Measurements from ENCODE around the gene KLHDC8B. TPM values are rescaled to one million over a fixed set of nuclear protein-coding genes. Genes with fewer than 3 reads are reported as not detected.

KLHDC8B gene
- polyA plus RNA-seq, 1 experiment: 21.2 TPM

DNA sequence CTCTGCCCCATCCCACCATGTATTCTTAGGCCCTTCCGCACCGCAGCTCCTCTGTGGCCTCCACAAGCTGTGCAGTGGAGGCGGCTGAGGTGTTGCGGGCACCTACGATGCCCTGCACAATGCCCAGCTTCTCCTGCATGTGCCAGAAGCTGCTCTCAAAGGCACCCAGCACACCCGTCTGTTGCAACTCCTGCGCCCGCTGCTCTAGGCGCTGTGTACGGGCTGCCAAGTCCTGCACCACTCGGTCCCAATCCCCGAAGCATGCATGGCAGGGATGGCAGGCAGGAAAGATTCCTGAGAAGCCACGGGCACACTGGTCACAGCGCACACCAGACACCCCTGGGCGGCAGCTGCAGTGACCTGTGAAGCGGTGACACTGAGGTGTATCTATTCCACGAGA is 47.7 kb upstream of the KLHDC8B start:
- ChIA-PET CTCF (no interaction called here), POLR2A (no interaction called here)
- H3K27me3 ChIP-seq (ENCODE audit: control insufficient read depth, insufficient read depth, low read length): no peaks in the 10 kb centered on the region
- no peak overlapping the region for H3K4me3 ChIP-seq (ENCODE audit: low read depth, low read length)
- H3K27ac ChIP-seq (ENCODE audit: low read depth, low read length): no peak overlapping the region
- DNase-seq (ENCODE audit: low read depth, low spot score): no peak
- TF ChIP-seq, protein P1, sequence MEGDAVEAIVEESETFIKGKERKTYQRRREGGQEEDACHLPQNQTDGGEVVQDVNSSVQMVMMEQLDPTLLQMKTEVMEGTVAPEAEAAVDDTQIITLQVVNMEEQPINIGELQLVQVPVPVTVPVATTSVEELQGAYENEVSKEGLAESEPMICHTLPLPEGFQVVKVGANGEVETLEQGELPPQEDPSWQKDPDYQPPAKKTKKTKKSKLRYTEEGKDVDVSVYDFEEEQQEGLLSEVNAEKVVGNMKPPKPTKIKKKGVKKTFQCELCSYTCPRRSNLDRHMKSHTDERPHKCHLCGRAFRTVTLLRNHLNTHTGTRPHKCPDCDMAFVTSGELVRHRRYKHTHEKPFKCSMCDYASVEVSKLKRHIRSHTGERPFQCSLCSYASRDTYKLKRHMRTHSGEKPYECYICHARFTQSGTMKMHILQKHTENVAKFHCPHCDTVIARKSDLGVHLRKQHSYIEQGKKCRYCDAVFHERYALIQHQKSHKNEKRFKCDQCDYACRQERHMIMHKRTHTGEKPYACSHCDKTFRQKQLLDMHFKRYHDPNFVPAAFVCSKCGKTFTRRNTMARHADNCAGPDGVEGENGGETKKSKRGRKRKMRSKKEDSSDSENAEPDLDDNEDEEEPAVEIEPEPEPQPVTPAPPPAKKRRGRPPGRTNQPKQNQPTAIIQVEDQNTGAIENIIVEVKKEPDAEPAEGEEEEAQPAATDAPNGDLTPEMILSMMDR (IDR thresholded peaks at IDR 0.05; ENCODE audit: low read depth, low read length): no peak
- H3K9me3 ChIP-seq (ENCODE audit: control insufficient read depth, insufficient read depth, low read length): no peaks in the 10 kb centered on the region; the same call in 1 of the 2 replicates

DNA sequence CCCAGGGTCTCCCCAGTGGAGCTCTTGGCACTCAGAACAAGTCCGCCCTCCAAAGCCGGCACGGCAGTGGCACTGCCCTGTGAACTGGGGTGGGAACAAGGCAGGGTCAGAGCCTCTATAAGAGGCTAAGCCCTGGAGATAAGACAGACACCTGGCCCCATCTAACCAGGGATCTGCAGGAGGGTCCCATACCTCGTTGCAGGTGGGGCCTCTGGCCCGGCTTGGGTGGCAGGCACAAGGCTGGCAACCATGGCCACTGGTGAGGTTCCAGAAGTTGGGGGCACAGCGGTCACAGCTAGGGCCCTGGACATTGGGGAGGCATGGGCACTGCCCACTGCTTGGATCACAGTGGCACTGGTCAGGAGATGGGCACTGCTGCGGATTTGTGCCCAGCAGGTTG is 47.2 kb upstream of the KLHDC8B start:
- Histone ChIP-seq H3K4me3 (ENCODE audit: low read depth, low read length) (no peak overlapping the region), H3K9me3 (ENCODE audit: control insufficient read depth, insufficient read depth, low read length) (no peaks in the 10 kb centered on the region; the same call in 1 of the 2 replicates), H3K27me3 (ENCODE audit: control insufficient read depth, insufficient read depth, low read length) (no peaks in the 10 kb centered on the region), H3K27ac (ENCODE audit: low read depth, low read length) (no peak overlapping the region)
- TF ChIP-seq, protein P1 (IDR thresholded peaks at IDR 0.05; ENCODE audit: low read depth, low read length): no peak
- POLR2A ChIA-PET: no interaction called here
- CTCF ChIA-PET: no interaction called here
- DNase-seq (ENCODE audit: low read depth, low spot score): no peak

- POLR2A ChIA-PET: no interaction called here
- Histone ChIP-seq H3K27me3 (ENCODE audit: control insufficient read depth, insufficient read depth, low read length) (no peaks in the 10 kb centered on the region), H3K9me3 (ENCODE audit: control insufficient read depth, insufficient read depth, low read length) (no peaks in the 10 kb centered on the region; the same call in 1 of the 2 replicates), H3K27ac (ENCODE audit: low read depth, low read length) (peak overlapping the region; percentile 11), H3K4me3 (ENCODE audit: low read depth, low read length) (no peak overlapping the region)
- TF ChIP-seq, protein P1 (IDR thresholded peaks at IDR 0.05; ENCODE audit: low read depth, low read length): 0 out of 2 replicates have a peak, but pooled peaks have one; percentile 6
- CTCF ChIA-PET: no interaction called here
- no peak for DNase-seq (ENCODE audit: low read depth, low spot score)
Observed at GRCh38 chr3:49124991-49125670, 46.3 kb upstream of the KLHDC8B start.

DNA sequence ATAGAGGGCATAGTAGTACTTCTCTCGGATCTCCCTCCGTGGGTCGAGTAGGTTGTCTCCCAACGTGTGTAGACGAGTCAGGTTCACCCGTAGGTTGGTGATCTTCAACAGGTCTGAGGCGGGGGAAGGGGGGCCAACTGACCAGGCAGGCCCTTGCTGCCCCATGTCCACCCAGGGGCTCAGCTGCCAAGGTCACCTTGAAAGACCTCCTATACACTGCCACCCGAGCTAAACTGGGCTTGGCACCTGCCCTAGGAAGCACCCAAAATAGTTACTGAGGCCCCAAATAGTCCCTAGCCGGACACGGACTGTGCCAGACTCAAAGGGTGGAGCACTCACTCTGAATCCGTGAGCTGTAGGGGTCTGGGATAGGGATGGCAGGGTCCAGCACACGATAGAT is 40.4 kb upstream of the KLHDC8B start:
- H3K27ac ChIP-seq (ENCODE audit: low read depth, low read length): no peak overlapping the region
- no peaks in the 10 kb centered on the region for H3K27me3 ChIP-seq (ENCODE audit: control insufficient read depth, insufficient read depth, low read length)
- CTCF ChIA-PET: interaction anchor here (1.1 kb wide), 1 partner anchor 40 kb away, joined by 4 read pairs; the partner anchor contains the start of gene KLHDC8B
- POLR2A ChIA-PET: interaction anchor here (0.5 to 4.2 kb wide), 2 partner anchors 10 to 68 kb away, joined by 3 to 29 read pairs; partner anchors contain the start of gene USP19
- DNase-seq (ENCODE audit: low read depth, low spot score): no peak
- H3K9me3 ChIP-seq (ENCODE audit: control insufficient read depth, insufficient read depth, low read length): no peaks in the 10 kb centered on the region
- H3K4me3 ChIP-seq (ENCODE audit: low read depth, low read length): no peak overlapping the region; the same call in 1 of the 2 replicates
- TF ChIP-seq, protein P1 (IDR thresholded peaks at IDR 0.05; ENCODE audit: low read depth, low read length): no peak

DNA sequence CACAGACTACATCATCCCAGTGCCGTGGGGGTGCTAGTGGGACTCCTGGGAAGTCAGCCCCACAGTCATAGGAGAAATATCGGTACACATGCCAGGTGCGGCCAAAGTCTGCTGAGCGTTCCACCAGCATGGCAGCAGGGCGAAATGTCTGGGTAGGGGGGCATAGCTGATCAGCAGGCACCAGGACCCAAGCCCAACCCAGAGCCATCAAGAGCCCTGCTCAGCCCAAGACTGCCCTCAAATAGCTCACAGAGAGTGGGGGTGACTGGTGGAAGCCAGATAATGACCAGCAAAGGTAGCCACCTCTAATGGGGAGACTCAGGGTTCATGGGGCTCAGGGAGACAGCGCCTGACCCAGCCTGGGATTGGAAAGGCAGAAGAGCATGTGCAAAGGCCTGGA is 39.8 kb upstream of the KLHDC8B start:
- H3K27ac ChIP-seq (ENCODE audit: low read depth, low read length): no peak overlapping the region
- POLR2A ChIA-PET: interaction anchor here (0.5 to 4.2 kb wide), 3 partner anchors 10 to 68 kb away, joined by 3 to 39 read pairs (median 29); partner anchors contain the start of genes QRICH1 and USP19

More for the DNA sequence above, 39.8 kb upstream of the KLHDC8B start:
- H3K27me3 ChIP-seq (ENCODE audit: control insufficient read depth, insufficient read depth, low read length): no peaks in the 10 kb centered on the region
- CTCF ChIA-PET: interaction anchor here (1.1 kb wide), 1 partner anchor 40 kb away, joined by 4 read pairs; the partner anchor contains the start of gene KLHDC8B
- DNase-seq (ENCODE audit: low read depth, low spot score): no peak
- H3K4me3 ChIP-seq (ENCODE audit: low read depth, low read length): peak overlapping the region; percentile 89
- H3K9me3 ChIP-seq (ENCODE audit: control insufficient read depth, insufficient read depth, low read length): no peaks in the 10 kb centered on the region
- TF ChIP-seq, protein P1 (IDR thresholded peaks at IDR 0.05; ENCODE audit: low read depth, low read length): no peak

Data from AG04450 (cell line).